ENCODE measurements around the gene TEX29. TPM values are rescaled to one million over a fixed set of nuclear protein-coding genes. Genes with fewer than 3 reads are reported as not detected.

TEX29 gene
- total RNA-seq, 1 donor from 2014 or later = not detected

DNA sequence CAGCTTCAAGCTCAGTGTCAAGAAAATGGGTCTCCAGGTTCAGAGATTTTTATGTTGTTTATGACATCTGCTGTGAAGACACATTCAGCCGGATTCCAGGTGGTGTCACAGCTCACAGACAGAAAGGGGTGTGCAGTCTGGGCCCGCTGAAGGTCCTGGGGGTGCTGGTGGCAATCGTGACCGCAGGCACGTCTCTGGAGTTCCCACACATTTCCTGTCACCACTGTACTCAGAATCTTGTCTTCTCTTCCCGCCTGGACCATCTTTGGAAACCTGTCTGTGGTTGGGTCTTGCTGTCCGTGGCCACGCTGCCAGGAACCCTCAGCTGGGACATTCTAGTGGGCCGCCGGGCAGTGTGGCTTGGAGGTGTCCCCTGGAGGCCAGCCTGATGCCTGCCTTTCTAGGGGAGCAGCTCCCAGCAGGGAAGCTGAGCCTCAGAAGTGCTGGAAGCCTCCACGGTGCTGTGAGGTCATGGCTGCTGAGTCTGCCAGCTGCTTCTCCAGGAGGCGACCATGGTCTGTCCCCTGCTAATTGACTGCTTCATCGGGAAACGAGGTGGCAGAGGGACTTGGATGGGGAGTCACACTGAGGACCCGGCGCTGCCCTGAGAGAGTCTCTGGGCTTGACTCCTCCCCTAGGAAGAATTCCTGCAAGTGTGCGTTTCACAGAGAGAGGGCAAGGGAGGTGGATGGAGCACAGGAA lies 3.7 kb downstream of the TEX29 start:
- Mint-ChIP-seq H3K4me1 (peaks cover 10% of the 10 kb centered on the region), H3K27me3 (ENCODE audit: insufficient read depth, low read depth) (peaks cover 10% of the 10 kb centered on the region), H3K9me3 (no peaks in the 10 kb centered on the region), H3K27ac (no peak overlapping the region), H3K4me3 (no peak overlapping the region), H3K36me3 (no peaks in the 10 kb centered on the region)
- Histone ChIP-seq H4K20me1 (ENCODE audit: low read depth) (no peaks in the 10 kb centered on the region), H3K4me1 (no peaks in the 10 kb centered on the region), H3K4me2 (no peak overlapping the region), H3K36me3 (no peaks in the 10 kb centered on the region), H3K79me2 (ENCODE audit: low read depth) (no peaks in the 10 kb centered on the region), H2AFZ (replicated peaks) (no peak overlapping the region), H3K4me3 (no peak overlapping the region), H3K9ac (no peak overlapping the region), H3K27me3 (no peaks in the 10 kb centered on the region), H3F3A (ENCODE audit: low read depth) (no peaks in the 10 kb centered on the region), H3K9me3 (ENCODE audit: low read depth) (no peaks in the 10 kb centered on the region), H3K27ac (no peak overlapping the region)
- no peak for DNase-seq (ENCODE audit: low spot score)
- TF ChIP-seq EZH2 (IDR thresholded peaks at IDR 0.05) (no peak), EZH2phosphoT487 (IDR thresholded peaks at IDR 0.05) (no peak)
- TF ChIP-seq, protein P1, sequence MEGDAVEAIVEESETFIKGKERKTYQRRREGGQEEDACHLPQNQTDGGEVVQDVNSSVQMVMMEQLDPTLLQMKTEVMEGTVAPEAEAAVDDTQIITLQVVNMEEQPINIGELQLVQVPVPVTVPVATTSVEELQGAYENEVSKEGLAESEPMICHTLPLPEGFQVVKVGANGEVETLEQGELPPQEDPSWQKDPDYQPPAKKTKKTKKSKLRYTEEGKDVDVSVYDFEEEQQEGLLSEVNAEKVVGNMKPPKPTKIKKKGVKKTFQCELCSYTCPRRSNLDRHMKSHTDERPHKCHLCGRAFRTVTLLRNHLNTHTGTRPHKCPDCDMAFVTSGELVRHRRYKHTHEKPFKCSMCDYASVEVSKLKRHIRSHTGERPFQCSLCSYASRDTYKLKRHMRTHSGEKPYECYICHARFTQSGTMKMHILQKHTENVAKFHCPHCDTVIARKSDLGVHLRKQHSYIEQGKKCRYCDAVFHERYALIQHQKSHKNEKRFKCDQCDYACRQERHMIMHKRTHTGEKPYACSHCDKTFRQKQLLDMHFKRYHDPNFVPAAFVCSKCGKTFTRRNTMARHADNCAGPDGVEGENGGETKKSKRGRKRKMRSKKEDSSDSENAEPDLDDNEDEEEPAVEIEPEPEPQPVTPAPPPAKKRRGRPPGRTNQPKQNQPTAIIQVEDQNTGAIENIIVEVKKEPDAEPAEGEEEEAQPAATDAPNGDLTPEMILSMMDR (IDR thresholded peaks at IDR 0.05) = no peak

DNA sequence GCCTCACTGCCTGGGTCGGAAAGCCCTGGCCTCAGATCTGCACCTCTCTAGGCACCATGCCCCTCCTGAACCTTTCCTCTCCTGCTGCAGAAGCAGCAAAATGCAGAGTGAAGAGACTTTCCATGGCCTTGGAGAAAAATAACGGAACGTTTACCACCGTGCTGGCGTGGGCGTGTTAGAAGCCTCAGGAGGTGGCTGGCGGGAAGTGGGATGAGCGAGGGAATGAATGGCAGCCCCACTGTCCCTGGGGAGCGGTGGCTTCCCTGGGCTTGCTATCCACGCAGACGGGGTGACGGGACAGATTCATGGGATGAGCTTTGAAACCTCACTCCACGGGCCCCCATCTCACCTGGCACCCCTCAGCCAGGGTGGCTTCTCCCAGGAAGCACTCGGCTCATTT lies 4.3 kb downstream of the TEX29 start:
- no peaks in the 10 kb centered on the region for H4K20me1 ChIP-seq (ENCODE audit: low read depth)
- H2AFZ ChIP-seq (replicated peaks) = no peak overlapping the region
- H3K27ac ChIP-seq = no peak overlapping the region
- no peaks in the 10 kb centered on the region for H3K79me2 ChIP-seq (ENCODE audit: low read depth)
- Mint-ChIP-seq H3K27me3 (ENCODE audit: insufficient read depth, low read depth) (peaks cover 9% of the 10 kb centered on the region), H3K27ac (peak overlapping the region; percentile 74), H3K4me1 (peaks cover 10% of the 10 kb centered on the region), H3K36me3 (no peaks in the 10 kb centered on the region), H3K4me3 (no peak overlapping the region), H3K9me3 (no peaks in the 10 kb centered on the region)
- H3K9ac ChIP-seq = no peak overlapping the region
- no peaks in the 10 kb centered on the region for H3K9me3 ChIP-seq (ENCODE audit: low read depth)
- H3K27me3 ChIP-seq = no peaks in the 10 kb centered on the region
- TF ChIP-seq, protein P1 (IDR thresholded peaks at IDR 0.05) = no peak
- TF ChIP-seq EZH2phosphoT487 (IDR thresholded peaks at IDR 0.05) (no peak), EZH2 (IDR thresholded peaks at IDR 0.05) (no peak)
- H3F3A ChIP-seq (ENCODE audit: low read depth) = no peaks in the 10 kb centered on the region
- H3K4me3 ChIP-seq = no peak overlapping the region
- H3K36me3 ChIP-seq = no peaks in the 10 kb centered on the region
- no peak overlapping the region for H3K4me2 ChIP-seq
- no peak for DNase-seq (ENCODE audit: low spot score)
- H3K4me1 ChIP-seq = no peaks in the 10 kb centered on the region

DNA sequence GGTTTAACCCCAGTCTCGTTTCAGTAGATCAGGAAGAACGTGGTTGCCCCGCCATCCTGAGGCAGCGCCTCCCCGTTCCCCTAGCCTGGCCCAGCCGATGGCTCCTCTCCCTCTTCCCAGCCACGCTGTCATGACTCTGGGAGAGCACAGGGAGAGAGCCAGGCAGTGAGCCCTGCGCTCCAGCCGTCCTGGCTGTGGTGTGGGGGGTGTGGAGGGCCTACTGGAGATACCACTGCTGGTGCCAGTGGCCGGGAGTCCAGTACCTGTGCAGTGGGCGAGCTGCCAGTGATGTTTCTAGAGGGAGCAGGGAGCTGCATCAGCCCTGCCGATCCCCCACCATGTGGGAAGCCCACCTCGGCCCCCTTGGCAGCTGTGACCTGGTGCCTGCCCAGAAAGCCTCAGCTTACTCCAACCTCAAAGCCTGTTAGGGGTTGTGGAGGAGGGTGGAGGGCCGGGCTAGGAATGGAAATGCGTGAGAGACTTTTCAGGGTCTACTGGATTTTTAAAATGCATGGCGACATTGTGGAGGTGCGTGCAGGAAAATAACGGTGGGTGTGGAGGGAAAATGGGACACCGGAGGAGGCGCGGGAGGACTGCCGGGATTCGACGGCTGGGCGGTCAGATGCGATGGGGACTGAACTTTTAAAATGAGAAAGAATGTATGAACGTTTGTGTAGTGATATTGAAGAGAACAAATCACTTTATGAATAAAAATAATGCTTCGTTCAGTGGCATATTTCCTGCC lies 4.9 kb downstream of the TEX29 start:
- DNase-seq (ENCODE audit: low spot score) = no peak
- H3K4me1 Mint-ChIP-seq = peaks cover 10% of the 10 kb centered on the region
- TF ChIP-seq, protein P1 (IDR thresholded peaks at IDR 0.05) = no peak
- TF ChIP-seq EZH2phosphoT487 (IDR thresholded peaks at IDR 0.05) = no peak
- TF ChIP-seq EZH2 (IDR thresholded peaks at IDR 0.05) = no peak
- no peaks in the 10 kb centered on the region for H3K36me3 ChIP-seq
- peak overlapping the region; percentile 85 for H3K27ac Mint-ChIP-seq
- H3K36me3 Mint-ChIP-seq = no peaks in the 10 kb centered on the region
- peaks cover 10% of the 10 kb centered on the region for H3K27me3 Mint-ChIP-seq (ENCODE audit: insufficient read depth, low read depth)
- no peak overlapping the region for H3K27ac ChIP-seq
- H3K27me3 ChIP-seq = no peaks in the 10 kb centered on the region
- no peaks in the 10 kb centered on the region for H3K9me3 ChIP-seq (ENCODE audit: low read depth)
- no peak overlapping the region for H2AFZ ChIP-seq (replicated peaks)
- H4K20me1 ChIP-seq (ENCODE audit: low read depth) = no peaks in the 10 kb centered on the region
- H3K79me2 ChIP-seq (ENCODE audit: low read depth) = no peaks in the 10 kb centered on the region
- no peaks in the 10 kb centered on the region for H3F3A ChIP-seq (ENCODE audit: low read depth)
- H3K4me2 ChIP-seq = no peak overlapping the region
- H3K9me3 Mint-ChIP-seq = no peaks in the 10 kb centered on the region
- H3K4me1 ChIP-seq = no peaks in the 10 kb centered on the region
- no peak overlapping the region for H3K4me3 ChIP-seq
- H3K9ac ChIP-seq = no peak overlapping the region
- no peak overlapping the region for H3K4me3 Mint-ChIP-seq
